SK-N-MC (cell line): ENCODE measurements around the gene GRB10.

Source experiments
- EZH2 ChIP-seq: fragments of 200-600 bp; sonication (generic); IDR thresholded peaks from one replicate; pipeline ENCODE4 v1.6.1; 2017; ENCODE audit warnings: antibody characterized with exemption
- FOXP2 ChIP-seq: optimal IDR thresholded peaks from 2 replicates; pipeline ENCODE3; 2011; ENCODE audit warnings: mild to moderate bottlenecking, moderate library complexity; ENCODE audit not compliant: insufficient read depth; ENCODE audit errors: extremely low read length, control extremely low read depth
- POLR2AphosphoS5 ChIP-seq: IDR thresholded peaks from 2 replicates; pipeline ENCODE4 v1.6.1; 2012; ENCODE audit warnings: mild to moderate bottlenecking, low read depth, low read length, borderline replicate concordance

DNA sequence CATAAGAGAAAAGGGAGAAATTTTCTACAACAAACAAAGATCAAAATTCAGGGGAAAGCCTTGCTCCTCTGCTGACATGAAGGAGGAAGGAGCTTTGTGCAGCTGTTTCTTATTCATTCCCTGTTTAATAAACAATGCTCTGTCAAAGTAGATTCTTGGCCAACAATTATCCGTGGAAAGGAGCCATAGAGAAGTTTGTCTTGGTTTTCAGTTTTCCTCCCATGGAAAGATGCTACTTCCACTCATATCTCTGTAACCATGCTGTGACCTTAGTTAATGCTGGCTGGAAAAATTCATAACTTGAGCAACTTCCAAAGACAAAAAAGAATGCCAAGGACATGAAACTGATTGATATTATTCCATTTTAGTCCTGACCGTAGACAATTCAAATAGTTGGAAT, 225.6 kb downstream of the GRB10 start:
- TF ChIP-seq POLR2AphosphoS5 (no peak), EZH2 (no peak), FOXP2 (no peak)
